Memory B cell (primary cell): Measurements from ENCODE around the gene MND1.

Experiments used
- ATAC-seq: fragments of 150-1000 bp; cut with Tn5 transposase; 2 replicates; pipeline ENCODE4 v1.10.0; 2021; ENCODE audit warnings: low read depth, mild to moderate bottlenecking, moderate library complexity
- DNase-seq, 2 donors: peaks; one replicate each; pipeline ENCODE4 v3.0.0; 2022; ENCODE audit warnings: low spot score in 2 of 2
- H3K27ac Mint-ChIP-seq: one replicate; pipeline ENCODE4 v1.8.0; 2022; ENCODE audit warnings: mild to moderate bottlenecking, moderate library complexity, mixed read lengths
- H3K27me3 Mint-ChIP-seq: one replicate; pipeline ENCODE4 v1.8.0; 2022; ENCODE audit warnings: mixed read lengths
- H3K36me3 Mint-ChIP-seq: one replicate; pipeline ENCODE4 v1.8.0; 2022; ENCODE audit warnings: mild to moderate bottlenecking, mixed read lengths
- H3K4me1 Mint-ChIP-seq: one replicate; pipeline ENCODE4 v1.8.0; 2022; ENCODE audit warnings: mixed read lengths
- H3K4me3 Mint-ChIP-seq: one replicate; pipeline ENCODE4 v1.8.0; 2022; ENCODE audit warnings: mild to moderate bottlenecking, moderate library complexity, mixed read lengths
- H3K9me3 Mint-ChIP-seq: one replicate; pipeline ENCODE4 v1.8.0; 2022; ENCODE audit warnings: mixed read lengths

Gene MND1

GRCh38 chr4:153344131-153345011 lies at the start of gene MND1:
Gene MND1, plus strand, starts transcription at chr4:153344688. Its CDS starts 50 bp downstream, at chr4:153344738.
- peak within 1 kb of the TSS; percentile 65 for H3K27ac Mint-ChIP-seq
- ATAC-seq = peak; percentile 88
- H3K9me3 Mint-ChIP-seq = no peaks in the 10 kb centered on the region
- DNase-seq = peak; percentile 90 to 93
- H3K36me3 Mint-ChIP-seq = no peaks in the 10 kb centered on the region
- no peaks in the 10 kb centered on the region for H3K27me3 Mint-ChIP-seq
- H3K4me3 Mint-ChIP-seq = peak within 1 kb of the TSS; percentile 92
- H3K4me1 Mint-ChIP-seq = peaks cover 16% of the 10 kb centered on the region

GRCh38 chr4:153295131-153295755 lies 49.2 kb upstream of the MND1 start:
- H3K9me3 Mint-ChIP-seq = peaks cover 9% of the 10 kb centered on the region
- H3K27ac Mint-ChIP-seq = peak overlapping the region; percentile 35
- DNase-seq (no peak), ATAC-seq (no peak)
- H3K27me3 Mint-ChIP-seq = no peaks in the 10 kb centered on the region
- peaks cover 13% of the 10 kb centered on the region for H3K36me3 Mint-ChIP-seq
- H3K4me1 Mint-ChIP-seq = no peaks in the 10 kb centered on the region
- no peak overlapping the region for H3K4me3 Mint-ChIP-seq

GRCh38 chr4:153296040-153296823 lies 48.3 kb upstream of the MND1 start:
- H3K27ac Mint-ChIP-seq = no peak overlapping the region
- peaks cover under 1% of the 10 kb centered on the region for H3K27me3 Mint-ChIP-seq
- ATAC-seq = no peak
- H3K9me3 Mint-ChIP-seq = peaks cover 9% of the 10 kb centered on the region
- no peak overlapping the region for H3K4me3 Mint-ChIP-seq
- no peak for DNase-seq
- no peaks in the 10 kb centered on the region for H3K4me1 Mint-ChIP-seq
- H3K36me3 Mint-ChIP-seq = peaks cover 17% of the 10 kb centered on the region

GRCh38 chr4:153297116-153297515 lies 47.4 kb upstream of the MND1 start:
- H3K36me3 Mint-ChIP-seq = peaks cover 24% of the 10 kb centered on the region
- no peaks in the 10 kb centered on the region for H3K4me1 Mint-ChIP-seq
- no peak for DNase-seq
- H3K4me3 Mint-ChIP-seq = no peak overlapping the region
- H3K27me3 Mint-ChIP-seq = peaks cover 2% of the 10 kb centered on the region
- H3K27ac Mint-ChIP-seq = no peak overlapping the region
- no peak for ATAC-seq
- H3K9me3 Mint-ChIP-seq = peaks cover 11% of the 10 kb centered on the region

- no peak for DNase-seq
- H3K4me1 Mint-ChIP-seq = no peaks in the 10 kb centered on the region
- H3K36me3 Mint-ChIP-seq = peaks cover 1% of the 10 kb centered on the region
- H3K4me3 Mint-ChIP-seq = no peak overlapping the region
- no peaks in the 10 kb centered on the region for H3K9me3 Mint-ChIP-seq
- no peaks in the 10 kb centered on the region for H3K27me3 Mint-ChIP-seq
- ATAC-seq = no peak
- no peak overlapping the region for H3K27ac Mint-ChIP-seq
Observed at GRCh38 chr4:153310793-153311192, 33.7 kb upstream of the MND1 start.

- no peaks in the 10 kb centered on the region for H3K4me1 Mint-ChIP-seq
- no peak overlapping the region for H3K27ac Mint-ChIP-seq
- no peaks in the 10 kb centered on the region for H3K9me3 Mint-ChIP-seq
- H3K36me3 Mint-ChIP-seq = peaks cover 3% of the 10 kb centered on the region
- H3K4me3 Mint-ChIP-seq = no peak overlapping the region
- H3K27me3 Mint-ChIP-seq = no peaks in the 10 kb centered on the region
- ATAC-seq (no peak), DNase-seq (no peak)
Observed at GRCh38 chr4:153314915-153315314, 29.6 kb upstream of the MND1 start.

- peak; percentile 66 for ATAC-seq
- Mint-ChIP-seq H3K27me3 (no peaks in the 10 kb centered on the region), H3K9me3 (no peaks in the 10 kb centered on the region), H3K4me3 (no peak overlapping the region), H3K27ac (no peak overlapping the region), H3K4me1 (no peaks in the 10 kb centered on the region), H3K36me3 (peaks cover 1% of the 10 kb centered on the region)
- peak in 1 of 2 donors; percentile 29 for DNase-seq
Observed at GRCh38 chr4:153318696-153319320, 25.7 kb upstream of the MND1 start.

GRCh38 chr4:153322791-153323190 lies 21.7 kb upstream of the MND1 start:
- Mint-ChIP-seq H3K9me3 (no peaks in the 10 kb centered on the region), H3K27me3 (peaks cover 2% of the 10 kb centered on the region), H3K36me3 (no peaks in the 10 kb centered on the region), H3K4me3 (no peak overlapping the region), H3K27ac (no peak overlapping the region), H3K4me1 (no peaks in the 10 kb centered on the region)
- ATAC-seq (no peak), DNase-seq (no peak)

- Mint-ChIP-seq H3K27me3 (peaks cover 2% of the 10 kb centered on the region), H3K9me3 (no peaks in the 10 kb centered on the region), H3K27ac (no peak overlapping the region), H3K4me3 (no peak overlapping the region), H3K36me3 (no peaks in the 10 kb centered on the region), H3K4me1 (no peaks in the 10 kb centered on the region)
- no peak for DNase-seq
- ATAC-seq = no peak
Observed at GRCh38 chr4:153324046-153324445, 20.4 kb upstream of the MND1 start.

GRCh38 chr4:153325558-153325957 lies 18.9 kb upstream of the MND1 start:
- Mint-ChIP-seq H3K27ac (no peak overlapping the region), H3K4me3 (no peak overlapping the region), H3K36me3 (no peaks in the 10 kb centered on the region), H3K4me1 (no peaks in the 10 kb centered on the region), H3K27me3 (peaks cover 2% of the 10 kb centered on the region), H3K9me3 (no peaks in the 10 kb centered on the region)
- DNase-seq (no peak), ATAC-seq (no peak)

- DNase-seq (no peak), ATAC-seq (no peak)
- Mint-ChIP-seq H3K27me3 (peaks cover 2% of the 10 kb centered on the region), H3K4me3 (no peak overlapping the region), H3K36me3 (no peaks in the 10 kb centered on the region), H3K27ac (no peak overlapping the region), H3K4me1 (no peaks in the 10 kb centered on the region), H3K9me3 (no peaks in the 10 kb centered on the region)
Observed at GRCh38 chr4:153326513-153326912, 18.0 kb upstream of the MND1 start.

GRCh38 chr4:153327247-153327646 lies 17.2 kb upstream of the MND1 start:
- Mint-ChIP-seq H3K27me3 (peaks cover 2% of the 10 kb centered on the region), H3K36me3 (no peaks in the 10 kb centered on the region), H3K9me3 (no peaks in the 10 kb centered on the region), H3K27ac (no peak overlapping the region), H3K4me1 (no peaks in the 10 kb centered on the region), H3K4me3 (peak overlapping the region; percentile 17)
- ATAC-seq (no peak), DNase-seq (no peak)

- no peak for DNase-seq
- H3K4me1 Mint-ChIP-seq = no peaks in the 10 kb centered on the region
- no peaks in the 10 kb centered on the region for H3K9me3 Mint-ChIP-seq
- no peaks in the 10 kb centered on the region for H3K27me3 Mint-ChIP-seq
- H3K27ac Mint-ChIP-seq = no peak overlapping the region
- ATAC-seq = no peak
- no peaks in the 10 kb centered on the region for H3K36me3 Mint-ChIP-seq
- H3K4me3 Mint-ChIP-seq = no peak overlapping the region
Observed at GRCh38 chr4:153332936-153333335, 11.6 kb upstream of the MND1 start.

GRCh38 chr4:153333874-153334273 lies 10.6 kb upstream of the MND1 start:
- H3K36me3 Mint-ChIP-seq = no peaks in the 10 kb centered on the region

More at GRCh38 chr4:153333874-153334273, 10.6 kb upstream of the MND1 start:
- H3K27me3 Mint-ChIP-seq = no peaks in the 10 kb centered on the region
- H3K27ac Mint-ChIP-seq = no peak overlapping the region
- H3K4me1 Mint-ChIP-seq = no peaks in the 10 kb centered on the region
- no peaks in the 10 kb centered on the region for H3K9me3 Mint-ChIP-seq
- no peak for DNase-seq
- H3K4me3 Mint-ChIP-seq = no peak overlapping the region
- no peak for ATAC-seq
